Measurements from ENCODE around the gene MYO3B.

Gene MYO3B

GRCh38 chr2:170248574-170249393 is 70.8 kb downstream of the MYO3B start:
- no peak for DNase-seq (ENCODE audit: low spot score)
- ChIA-PET POLR2A (ENCODE audit: low non-redundant PET) (no interaction called here), CTCF (no interaction called here)
- TF ChIP-seq CTCF (conservative IDR thresholded peaks at IDR 0.05; ENCODE audit: low read depth): no peak
- H3K27ac ChIP-seq: no peak overlapping the region

GRCh38 chr2:170249761-170250160 is 71.8 kb downstream of the MYO3B start:
- DNase-seq (ENCODE audit: low spot score): no peak
- TF ChIP-seq CTCF (conservative IDR thresholded peaks at IDR 0.05; ENCODE audit: low read depth): no peak
- ChIA-PET CTCF (no interaction called here), POLR2A (ENCODE audit: low non-redundant PET) (no interaction called here)
- no peak overlapping the region for H3K27ac ChIP-seq

GRCh38 chr2:170250584-170250983 is 72.6 kb downstream of the MYO3B start:
- no peak overlapping the region for H3K27ac ChIP-seq
- DNase-seq (ENCODE audit: low spot score): no peak
- CTCF ChIA-PET: no interaction called here
- POLR2A ChIA-PET (ENCODE audit: low non-redundant PET): no interaction called here
- no peak for TF ChIP-seq CTCF (conservative IDR thresholded peaks at IDR 0.05; ENCODE audit: low read depth)

GRCh38 chr2:170252414-170252813 is 74.5 kb downstream of the MYO3B start:
- no peak for TF ChIP-seq CTCF (conservative IDR thresholded peaks at IDR 0.05; ENCODE audit: low read depth)
- no peak overlapping the region for H3K27ac ChIP-seq
- DNase-seq (ENCODE audit: low spot score): no peak
- CTCF ChIA-PET: no interaction called here
- POLR2A ChIA-PET (ENCODE audit: low non-redundant PET): no interaction called here

GRCh38 chr2:170253721-170254230 is 75.8 kb downstream of the MYO3B start:
- ChIA-PET CTCF (no interaction called here), POLR2A (ENCODE audit: low non-redundant PET) (no interaction called here)
- no peak overlapping the region for H3K27ac ChIP-seq
- DNase-seq (ENCODE audit: low spot score): no peak
- TF ChIP-seq CTCF (conservative IDR thresholded peaks at IDR 0.05; ENCODE audit: low read depth): no peak

GRCh38 chr2:170254293-170254732 is 76.4 kb downstream of the MYO3B start:
- no peak overlapping the region for H3K27ac ChIP-seq
- no peak for TF ChIP-seq CTCF (conservative IDR thresholded peaks at IDR 0.05; ENCODE audit: low read depth)
- ChIA-PET POLR2A (ENCODE audit: low non-redundant PET) (no interaction called here), CTCF (no interaction called here)
- no peak for DNase-seq (ENCODE audit: low spot score)

Data from RWPE1 (cell line).